ENCODE results near the gene NAV2. TPM values are rescaled to one million over a fixed set of nuclear protein-coding genes. Genes with fewer than 3 reads are reported as not detected.

The NAV2 gene
- total RNA-seq, 2 donors from 2014 or later = 21.3 to 45.3 TPM

- H3K4me1 ChIP-seq = no peaks in the 10 kb centered on the region
- H3K9me3 ChIP-seq = no peaks in the 10 kb centered on the region
- intact Hi-C loops (cut with DNase I) = no loop called here
- H3K27ac ChIP-seq = no peak overlapping the region
- no peaks in the 10 kb centered on the region for H3K36me3 ChIP-seq
- H3K9ac ChIP-seq (ENCODE audit: low read depth in 2 of 2, low read length in 2 of 2) = no peak overlapping the region
- DNase-seq = no peak
- H3K4me3 ChIP-seq = no peak overlapping the region
- no peaks in the 10 kb centered on the region for H3K27me3 ChIP-seq
- no peak for TF ChIP-seq CTCF (IDR thresholded peaks at IDR 0.05)
Observed at GRCh38 chr11:19696904-19697303, 15.7 kb upstream of the NAV2 start.

GRCh38 chr11:19697721-19698121 is 14.9 kb upstream of the NAV2 start:
- no peak for DNase-seq
- Histone ChIP-seq H3K9ac (ENCODE audit: low read depth in 2 of 2, low read length in 2 of 2) (no peak overlapping the region), H3K36me3 (no peaks in the 10 kb centered on the region), H3K4me3 (no peak overlapping the region), H3K4me1 (no peaks in the 10 kb centered on the region), H3K27me3 (no peaks in the 10 kb centered on the region), H3K9me3 (no peaks in the 10 kb centered on the region), H3K27ac (no peak overlapping the region)
- no peak for TF ChIP-seq CTCF (IDR thresholded peaks at IDR 0.05)
- intact Hi-C loops (cut with DNase I) = no loop called here

GRCh38 chr11:19698493-19699292 is 13.9 kb upstream of the NAV2 start:
- no peaks in the 10 kb centered on the region for H3K4me1 ChIP-seq
- no peak overlapping the region for H3K27ac ChIP-seq
- intact Hi-C loops (cut with DNase I) = no loop called here

GRCh38 chr11:19701421-19701820 is 11.2 kb upstream of the NAV2 start:
- intact Hi-C loops (cut with DNase I) = no loop called here
- no peak overlapping the region for H3K4me3 ChIP-seq
- H3K36me3 ChIP-seq = no peaks in the 10 kb centered on the region
- H3K27me3 ChIP-seq = no peaks in the 10 kb centered on the region
- H3K4me1 ChIP-seq = no peaks in the 10 kb centered on the region
- no peak for DNase-seq
- TF ChIP-seq CTCF (IDR thresholded peaks at IDR 0.05) = no peak
- H3K9me3 ChIP-seq = no peaks in the 10 kb centered on the region
- H3K9ac ChIP-seq (ENCODE audit: low read depth in 2 of 2, low read length in 2 of 2) = no peak overlapping the region
- no peak overlapping the region for H3K27ac ChIP-seq

More at GRCh38 chr11:19698493-19699292, 13.9 kb upstream of the NAV2 start:
- H3K27me3 ChIP-seq = no peaks in the 10 kb centered on the region
- no peak for DNase-seq
- H3K4me3 ChIP-seq = no peak overlapping the region
- H3K36me3 ChIP-seq = no peaks in the 10 kb centered on the region
- no peaks in the 10 kb centered on the region for H3K9me3 ChIP-seq
- no peak for TF ChIP-seq CTCF (IDR thresholded peaks at IDR 0.05)
- no peak overlapping the region for H3K9ac ChIP-seq (ENCODE audit: low read depth in 2 of 2, low read length in 2 of 2)

GRCh38 chr11:19702620-19703019 is 10.0 kb upstream of the NAV2 start:
- no peaks in the 10 kb centered on the region for H3K36me3 ChIP-seq
- H3K27me3 ChIP-seq = no peaks in the 10 kb centered on the region
- H3K9me3 ChIP-seq = no peaks in the 10 kb centered on the region
- no peak overlapping the region for H3K4me3 ChIP-seq
- intact Hi-C loops (cut with DNase I) = no loop called here
- DNase-seq = no peak
- H3K9ac ChIP-seq (ENCODE audit: low read depth in 2 of 2, low read length in 2 of 2) = no peak overlapping the region
- no peak overlapping the region for H3K27ac ChIP-seq
- no peaks in the 10 kb centered on the region for H3K4me1 ChIP-seq
- no peak for TF ChIP-seq CTCF (IDR thresholded peaks at IDR 0.05)

All from colonic mucosa (tissue), 4 donors.